ENCODE results near the gene UQCRH.

Gene UQCRH

DNA sequence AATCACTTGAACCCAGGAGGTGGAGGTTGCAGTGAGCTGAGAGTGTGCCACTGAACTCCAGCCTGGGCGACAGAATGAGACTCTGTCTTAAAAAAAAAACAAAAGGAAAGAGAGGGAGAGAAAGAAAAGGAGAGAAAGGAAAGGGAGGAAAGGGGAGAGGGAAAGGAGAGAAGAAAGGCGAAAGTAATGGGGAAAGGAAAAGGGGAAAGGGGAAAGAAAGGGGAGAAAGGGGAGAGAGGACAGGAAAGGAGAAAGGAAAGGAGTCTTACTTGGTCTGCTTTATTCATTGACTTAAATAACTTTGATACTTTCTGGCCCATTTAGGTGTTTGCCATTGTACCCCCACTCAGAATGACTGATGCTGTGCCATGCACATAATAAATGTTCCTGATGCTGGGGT, 48.9 kb downstream of the UQCRH start:
- TF ChIP-seq FOXP2 (optimal IDR thresholded peaks at IDR 0.05; ENCODE audit: borderline replicate concordance, extremely low read depth, extremely low read length, insufficient read depth) (no peak), POLR2AphosphoS5 (IDR thresholded peaks at IDR 0.05; ENCODE audit: low read depth, low read length) (no peak), REST (IDR thresholded peaks at IDR 0.05; ENCODE audit: insufficient read depth in 1 of 2, low read depth in 2 of 2, low read length in 2 of 2) (no peak), TAF1 (IDR thresholded peaks at IDR 0.05; ENCODE audit: borderline replicate concordance, insufficient read depth, low read length) (no peak), SIN3A (IDR thresholded peaks at IDR 0.05; ENCODE audit: borderline replicate concordance, insufficient read depth, low read length) (no peak)

DNA sequence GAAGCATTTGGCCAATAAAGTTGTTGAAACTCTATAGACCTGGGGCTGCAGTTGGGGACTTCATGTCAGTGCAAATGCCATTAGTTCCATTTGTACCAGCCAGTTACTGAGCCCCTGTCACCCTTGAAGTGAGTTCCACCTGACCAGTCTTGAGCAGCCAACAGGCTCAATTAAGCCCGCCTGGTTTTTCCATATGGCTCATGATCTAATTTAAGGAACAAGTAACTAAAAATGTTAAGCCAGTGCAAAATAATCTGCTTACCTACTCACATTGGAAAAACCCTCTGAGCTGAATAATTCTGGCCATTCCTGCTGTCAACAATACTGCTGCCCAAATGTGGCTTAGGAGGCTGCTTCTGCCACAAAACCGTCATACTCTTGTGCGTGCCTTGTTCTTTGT, 58.7 kb downstream of the UQCRH start:
- TF ChIP-seq POLR2AphosphoS5 (IDR thresholded peaks at IDR 0.05; ENCODE audit: low read depth, low read length): no peak
- TF ChIP-seq TAF1 (IDR thresholded peaks at IDR 0.05; ENCODE audit: borderline replicate concordance, insufficient read depth, low read length): no peak
- no peak for TF ChIP-seq FOXP2 (optimal IDR thresholded peaks at IDR 0.05; ENCODE audit: borderline replicate concordance, extremely low read depth, extremely low read length, insufficient read depth)
- no peak for TF ChIP-seq SIN3A (IDR thresholded peaks at IDR 0.05; ENCODE audit: borderline replicate concordance, insufficient read depth, low read length)

DNA sequence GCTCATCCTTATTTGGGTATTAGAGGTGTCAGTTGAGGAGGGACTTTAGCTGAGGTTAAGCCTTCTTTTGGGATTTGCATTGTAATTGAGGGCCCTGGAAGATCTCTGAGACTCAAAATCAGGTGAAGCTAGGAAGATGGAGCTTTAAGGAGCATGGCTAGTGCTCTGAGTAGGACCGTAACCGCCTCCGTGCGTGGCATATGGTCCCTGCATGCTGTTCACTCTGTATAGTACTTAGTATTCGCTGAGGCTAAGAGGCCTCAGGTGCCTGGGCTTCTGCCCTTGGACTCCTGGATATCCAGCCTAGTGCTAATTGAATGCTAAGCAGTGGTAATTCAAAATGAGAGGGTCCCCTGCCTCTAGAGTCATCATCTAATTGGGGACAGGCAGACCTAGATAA, 59.6 kb downstream of the UQCRH start:
- no peak for TF ChIP-seq FOXP2 (optimal IDR thresholded peaks at IDR 0.05; ENCODE audit: borderline replicate concordance, extremely low read depth, extremely low read length, insufficient read depth)
- no peak for TF ChIP-seq TAF1 (IDR thresholded peaks at IDR 0.05; ENCODE audit: borderline replicate concordance, insufficient read depth, low read length)
- no peak for TF ChIP-seq POLR2AphosphoS5 (IDR thresholded peaks at IDR 0.05; ENCODE audit: low read depth, low read length)
- no peak for TF ChIP-seq REST (IDR thresholded peaks at IDR 0.05; ENCODE audit: insufficient read depth in 1 of 2, low read depth in 2 of 2, low read length in 2 of 2)
- TF ChIP-seq SIN3A (IDR thresholded peaks at IDR 0.05; ENCODE audit: borderline replicate concordance, insufficient read depth, low read length): no peak

- TF ChIP-seq TAF1 (IDR thresholded peaks at IDR 0.05; ENCODE audit: borderline replicate concordance, insufficient read depth, low read length): no peak
- TF ChIP-seq POLR2AphosphoS5 (IDR thresholded peaks at IDR 0.05; ENCODE audit: low read depth, low read length): no peak
- TF ChIP-seq SIN3A (IDR thresholded peaks at IDR 0.05; ENCODE audit: borderline replicate concordance, insufficient read depth, low read length): no peak
- no peak for TF ChIP-seq REST (IDR thresholded peaks at IDR 0.05; ENCODE audit: insufficient read depth in 1 of 2, low read depth in 2 of 2, low read length in 2 of 2)
- no peak for TF ChIP-seq FOXP2 (optimal IDR thresholded peaks at IDR 0.05; ENCODE audit: borderline replicate concordance, extremely low read depth, extremely low read length, insufficient read depth)
Observed at GRCh38 chr1:46364612-46365011, 61.1 kb downstream of the UQCRH start.

Data from PFSK-1 (cell line).